Measurements from ENCODE around the gene DRICH1.
"Not testable (repeated sequence)": the region's sequence is repeated elsewhere in the genome, so short reads cannot be mapped to it uniquely, and the experiment has no call there.

The DRICH1 gene

GRCh38 chr22:23569291-23569690 lies 62.8 kb downstream of the DRICH1 start:
- no peak for DNase-seq (ENCODE audit: low read depth, low spot score)

GRCh38 chr22:23566705-23567475 lies 65.2 kb downstream of the DRICH1 start:
- DNase-seq (ENCODE audit: low read depth, low spot score): no peak

GRCh38 chr22:23565915-23566704 lies 66.0 kb downstream of the DRICH1 start:
- DNase-seq (ENCODE audit: low read depth, low spot score): no peak

GRCh38 chr22:23565305-23565914 lies 66.7 kb downstream of the DRICH1 start:
- no peak for DNase-seq (ENCODE audit: low read depth, low spot score)

GRCh38 chr22:23564276-23564675 lies 67.8 kb downstream of the DRICH1 start:
- no peak for DNase-seq (ENCODE audit: low read depth, low spot score)

- DNase-seq (ENCODE audit: low read depth, low spot score): no peak
These were observed 69.0 kb downstream of the DRICH1 start for GRCh38 chr22:23563111-23563510.

- no peak for DNase-seq (ENCODE audit: low read depth, low spot score)
These were observed 69.9 kb downstream of the DRICH1 start for GRCh38 chr22:23562186-23562585.

- DNase-seq (ENCODE audit: low read depth, low spot score): not testable (repeated sequence)
These were observed 71.1 kb downstream of the DRICH1 start for GRCh38 chr22:23561025-23561510.

- DNase-seq (ENCODE audit: low read depth, low spot score): not testable (repeated sequence)
These were observed 71.9 kb downstream of the DRICH1 start for GRCh38 chr22:23560215-23560614.

Data from activated naive CD8-positive, alpha-beta T cell treated with anti-CD3 and anti-CD28 coated beads, Interleukin-2, amount 50 U/mL, for 16 hours (primary cell).